Loucy (cell line): ENCODE results near the gene ATAD5.

Source experiments
- H2AFZ ChIP-seq: fragments of 200-600 bp; sonication (generic); 2 replicates; pipeline ENCODE4 v1.6.0; 2016; ENCODE audit warnings: antibody characterized with exemption, mild to moderate bottlenecking, low read length, moderate library complexity
- H3F3A ChIP-seq: fragments of 200-600 bp; 2 replicates; pipeline ENCODE4 v1.6.0; 2016; ENCODE audit warnings: antibody characterized with exemption, low read depth, mild to moderate bottlenecking
- H3K27me3 ChIP-seq: fragments of 200-600 bp; sonication (generic); 2 replicates; pipeline ENCODE4 v1.6.1; 2014; ENCODE audit warnings: low read length, mild to moderate bottlenecking; ENCODE audit not compliant: insufficient read depth, poor library complexity, severe bottlenecking
- H3K36me3 ChIP-seq: fragments of 200-600 bp; sonication (generic); 2 replicates; pipeline ENCODE4 v1.6.1; 2016; ENCODE audit warnings: low read length; ENCODE audit not compliant: insufficient read depth
- H3K4me1 ChIP-seq: fragments of 200-600 bp; sonication (generic); 2 replicates; pipeline ENCODE4 v1.5.1; 2014; ENCODE audit warnings: low read length, mild to moderate bottlenecking; ENCODE audit not compliant: insufficient read depth, poor library complexity, severe bottlenecking
- H3K4me2 ChIP-seq: fragments of 200-600 bp; sonication (generic); 2 replicates; pipeline ENCODE4 v1.6.0; 2014; ENCODE audit warnings: antibody characterized with exemption, low read length, low read depth, mild to moderate bottlenecking; ENCODE audit not compliant: poor library complexity, severe bottlenecking
- H3K4me3 ChIP-seq: fragments of 200-600 bp; sonication (generic); 2 replicates; pipeline ENCODE4 v1.5.1; 2014; ENCODE audit warnings: low read length, mild to moderate bottlenecking, mixed read lengths; ENCODE audit not compliant: poor library complexity, severe bottlenecking
- H3K79me2 ChIP-seq: fragments of 200-600 bp; sonication (generic); 2 replicates; pipeline ENCODE4 v1.6.1; 2014; ENCODE audit warnings: low read length; ENCODE audit not compliant: insufficient read depth
- H3K9ac ChIP-seq: fragments of 200-600 bp; sonication (generic); 2 replicates; pipeline ENCODE4 v1.6.0; 2014; ENCODE audit warnings: mild to moderate bottlenecking, low read depth, low read length, moderate library complexity; ENCODE audit not compliant: poor library complexity, severe bottlenecking
- H3K9me2 ChIP-seq: fragments of 200-600 bp; sonication (generic); replicated peaks from 2 replicates; pipeline ENCODE4 v1.6.1; 2016; ENCODE audit warnings: low read depth, low read length, mixed read lengths
- H3K9me3 ChIP-seq: fragments of 200-600 bp; sonication (generic); 2 replicates; pipeline ENCODE4 v1.6.1; 2014; ENCODE audit warnings: mild to moderate bottlenecking, antibody characterized with exemption, low read length, low read depth; ENCODE audit not compliant: insufficient read depth
- H4K20me1 ChIP-seq: fragments of 200-600 bp; sonication (generic); 2 replicates; pipeline ENCODE4 v1.6.0; 2014; ENCODE audit warnings: antibody characterized with exemption, low read length, mild to moderate bottlenecking; ENCODE audit not compliant: insufficient read depth, poor library complexity, severe bottlenecking
- EZH2phosphoT487 ChIP-seq: fragments of 200-600 bp; IDR thresholded peaks from 2 replicates; pipeline ENCODE4 v1.6.1; 2018; ENCODE audit warnings: antibody characterized with exemption, mild to moderate bottlenecking, moderate library complexity, borderline replicate concordance
- TF ChIP-seq, protein P1 (sequence below): fragments of 200-600 bp; sonication (generic); conservative IDR thresholded peaks from 2 replicates; pipeline ENCODE4 v1.5.1; 2014; ENCODE audit warnings: mild to moderate bottlenecking, antibody characterized with exemption, low read length

The ATAD5 gene

DNA sequence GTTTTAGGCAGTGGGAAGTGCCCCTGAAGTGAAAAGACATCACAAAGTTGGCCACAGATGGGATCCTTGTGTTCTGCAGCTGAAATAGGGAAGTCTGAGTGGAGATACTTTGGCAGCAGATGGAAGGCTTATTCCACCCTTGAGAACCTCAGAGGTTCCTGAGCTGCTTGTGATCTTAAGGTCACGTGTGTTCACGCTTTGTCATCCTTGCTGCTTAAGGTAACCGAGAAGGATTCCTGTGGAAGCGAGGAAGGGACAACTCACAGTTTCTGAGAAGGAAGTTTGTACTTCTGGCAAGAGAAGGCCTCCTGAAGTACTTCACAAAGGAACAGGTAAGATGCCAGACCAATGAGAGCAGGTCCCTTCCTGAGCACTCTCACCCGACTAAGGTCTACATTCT is 102.2 kb downstream of the ATAD5 start:
- no peaks in the 10 kb centered on the region for H4K20me1 ChIP-seq
- no peaks in the 10 kb centered on the region for H3K9me2 ChIP-seq
- no peaks in the 10 kb centered on the region for H3K27me3 ChIP-seq
- no peaks in the 10 kb centered on the region for H3F3A ChIP-seq
- H3K4me3 ChIP-seq: no peak overlapping the region
- H3K9me3 ChIP-seq: no peaks in the 10 kb centered on the region
- no peaks in the 10 kb centered on the region for H3K4me1 ChIP-seq
- peak overlapping the region; percentile 28; the same call in 1 of the 2 replicates for H2AFZ ChIP-seq
- no peaks in the 10 kb centered on the region for H3K79me2 ChIP-seq
- TF ChIP-seq, protein P1, sequence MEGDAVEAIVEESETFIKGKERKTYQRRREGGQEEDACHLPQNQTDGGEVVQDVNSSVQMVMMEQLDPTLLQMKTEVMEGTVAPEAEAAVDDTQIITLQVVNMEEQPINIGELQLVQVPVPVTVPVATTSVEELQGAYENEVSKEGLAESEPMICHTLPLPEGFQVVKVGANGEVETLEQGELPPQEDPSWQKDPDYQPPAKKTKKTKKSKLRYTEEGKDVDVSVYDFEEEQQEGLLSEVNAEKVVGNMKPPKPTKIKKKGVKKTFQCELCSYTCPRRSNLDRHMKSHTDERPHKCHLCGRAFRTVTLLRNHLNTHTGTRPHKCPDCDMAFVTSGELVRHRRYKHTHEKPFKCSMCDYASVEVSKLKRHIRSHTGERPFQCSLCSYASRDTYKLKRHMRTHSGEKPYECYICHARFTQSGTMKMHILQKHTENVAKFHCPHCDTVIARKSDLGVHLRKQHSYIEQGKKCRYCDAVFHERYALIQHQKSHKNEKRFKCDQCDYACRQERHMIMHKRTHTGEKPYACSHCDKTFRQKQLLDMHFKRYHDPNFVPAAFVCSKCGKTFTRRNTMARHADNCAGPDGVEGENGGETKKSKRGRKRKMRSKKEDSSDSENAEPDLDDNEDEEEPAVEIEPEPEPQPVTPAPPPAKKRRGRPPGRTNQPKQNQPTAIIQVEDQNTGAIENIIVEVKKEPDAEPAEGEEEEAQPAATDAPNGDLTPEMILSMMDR: no peak
- no peak for TF ChIP-seq EZH2phosphoT487
- H3K9ac ChIP-seq: no peak overlapping the region
- H3K36me3 ChIP-seq: no peaks in the 10 kb centered on the region
- no peak overlapping the region for H3K4me2 ChIP-seq

DNA sequence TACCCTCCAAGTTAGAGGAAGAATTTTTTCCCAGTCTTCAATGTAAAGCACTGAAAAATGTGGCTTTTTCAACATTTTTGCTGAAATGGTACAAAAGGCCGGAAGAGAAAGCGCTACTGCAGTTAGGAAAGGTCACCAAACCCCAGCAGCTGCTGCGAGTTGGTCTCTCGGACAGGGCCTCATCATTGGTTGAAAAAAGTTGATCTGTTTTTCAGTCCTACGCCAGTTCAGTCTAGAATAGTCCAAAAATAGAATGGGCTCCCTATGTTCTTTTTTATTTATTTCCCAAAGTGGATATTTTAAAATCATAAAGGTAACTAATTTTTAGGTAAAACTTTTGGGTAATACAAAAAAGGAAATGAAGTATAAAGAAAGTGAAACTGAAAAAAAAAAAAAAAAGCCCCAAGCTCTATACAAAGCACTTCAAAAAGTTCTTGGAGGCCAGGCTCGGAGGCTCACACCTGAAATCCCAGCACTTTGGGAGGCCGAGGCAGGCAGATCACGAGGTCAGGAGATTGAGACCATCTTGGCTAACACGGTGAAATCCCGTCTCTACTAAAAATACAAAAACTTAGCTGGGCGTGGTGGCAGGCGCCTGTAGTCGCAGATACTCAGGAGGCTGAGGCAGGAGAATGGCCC is 107.4 kb downstream of the ATAD5 start:
- Histone ChIP-seq H3K9me3 (no peaks in the 10 kb centered on the region), H3F3A (no peaks in the 10 kb centered on the region), H3K36me3 (no peaks in the 10 kb centered on the region), H3K27me3 (no peaks in the 10 kb centered on the region), H3K4me2 (no peak overlapping the region), H3K9me2 (no peaks in the 10 kb centered on the region), H4K20me1 (no peaks in the 10 kb centered on the region), H3K4me1 (no peaks in the 10 kb centered on the region), H3K9ac (no peak overlapping the region), H3K4me3 (no peak overlapping the region), H2AFZ (no peak overlapping the region), H3K79me2 (no peaks in the 10 kb centered on the region)
- TF ChIP-seq, protein P1: no peak
- TF ChIP-seq EZH2phosphoT487: no peak

GRCh38 chr17:30942308-30943079 is 110.7 kb downstream of the ATAD5 start:
- no peaks in the 10 kb centered on the region for H3K9me3 ChIP-seq
- no peak overlapping the region for H3K4me3 ChIP-seq
- H3F3A ChIP-seq: no peaks in the 10 kb centered on the region
- H4K20me1 ChIP-seq: no peaks in the 10 kb centered on the region
- H3K27me3 ChIP-seq: no peaks in the 10 kb centered on the region
- H2AFZ ChIP-seq: no peak overlapping the region
- no peaks in the 10 kb centered on the region for H3K79me2 ChIP-seq
- TF ChIP-seq, protein P1: no peak
- TF ChIP-seq EZH2phosphoT487: no peak
- H3K9me2 ChIP-seq: no peaks in the 10 kb centered on the region
- no peaks in the 10 kb centered on the region for H3K4me1 ChIP-seq
- H3K9ac ChIP-seq: no peak overlapping the region
- H3K36me3 ChIP-seq: no peaks in the 10 kb centered on the region
- no peak overlapping the region for H3K4me2 ChIP-seq
